GM23338 (cell line): ENCODE results near the gene FAM171A1. TPM values are rescaled to one million over a fixed set of nuclear protein-coding genes. Genes with fewer than 3 reads are reported as not detected.

Experiments used
- ATAC-seq: fragments of 200-7000 bp; cut with Tn5 transposase; 3 replicates; pipeline ENCODE4 v1.9.1; 2020
- DNase-seq: peaks from one replicate; pipeline ENCODE4 v3.0.0-alpha.2; 2015; ENCODE audit warnings: low spot score
- H2AFZ ChIP-seq: fragments of 200-600 bp; sonication (generic); 2 replicates; pipeline ENCODE4 v1.8.0; 2016; ENCODE audit warnings: antibody characterized with exemption, mild to moderate bottlenecking, moderate library complexity
- H3F3A ChIP-seq: fragments of 200-600 bp; sonication (generic); replicated peaks from 2 replicates; pipeline ENCODE4 v1.8.0; 2017; ENCODE audit warnings: antibody characterized with exemption, mixed run types, low read depth
- H3K27ac ChIP-seq: fragments of 200-600 bp; sonication (generic); 2 replicates; pipeline ENCODE4 v1.6.1; 2016; ENCODE audit warnings: low read depth
- H3K27me3 ChIP-seq: fragments of 200-600 bp; sonication (generic); 2 replicates; pipeline ENCODE4 v1.8.0; 2016; ENCODE audit warnings: mild to moderate bottlenecking, mixed run types, moderate library complexity; ENCODE audit not compliant: insufficient read depth
- H3K36me3 ChIP-seq: fragments of 200-600 bp; sonication (generic); 2 replicates; pipeline ENCODE4 v1.8.0; 2016; ENCODE audit warnings: mild to moderate bottlenecking; ENCODE audit not compliant: insufficient read depth
- H3K4me1 ChIP-seq: fragments of 200-600 bp; sonication (generic); 2 replicates; pipeline ENCODE4 v1.8.0; 2016; ENCODE audit warnings: mild to moderate bottlenecking, moderate library complexity; ENCODE audit not compliant: insufficient read depth
- H3K4me2 ChIP-seq: fragments of 200-600 bp; sonication (generic); 2 replicates; pipeline ENCODE4 v1.7.1; 2017; ENCODE audit warnings: mixed run types
- H3K4me3 ChIP-seq: fragments of 200-600 bp; sonication (generic); 2 replicates; pipeline ENCODE4 v1.6.1; 2016; ENCODE audit warnings: mixed run types
- H3K79me2 ChIP-seq: fragments of 200-600 bp; sonication (generic); replicated peaks from 2 replicates; pipeline ENCODE4 v1.8.0; 2017; ENCODE audit warnings: mild to moderate bottlenecking; ENCODE audit not compliant: insufficient read depth
- H3K9me2 ChIP-seq: fragments of 200-600 bp; sonication (generic); 2 replicates; pipeline ENCODE4 v1.8.0; 2017; ENCODE audit not compliant: insufficient read depth
- H4K20me1 ChIP-seq: fragments of 200-600 bp; sonication (generic); replicated peaks from 2 replicates; pipeline ENCODE4 v1.8.0; 2017; ENCODE audit warnings: mild to moderate bottlenecking; ENCODE audit not compliant: insufficient read depth
- H3K27ac Mint-ChIP-seq: 2 replicates; pipeline ENCODE4 v1.8.0; 2020; ENCODE audit warnings: inconsistent platforms, mild to moderate bottlenecking, moderate library complexity, mixed read lengths
- H3K27me3 Mint-ChIP-seq: 3 replicates; pipeline ENCODE4 v1.8.0; 2022; ENCODE audit warnings: low read depth, mild to moderate bottlenecking, moderate library complexity, mixed read lengths, inconsistent platforms; ENCODE audit not compliant: insufficient read depth, poor library complexity
- H3K36me3 Mint-ChIP-seq: 3 replicates; pipeline ENCODE4 v1.8.0; 2021; ENCODE audit warnings: low read depth, mild to moderate bottlenecking, inconsistent platforms, moderate library complexity, mixed read lengths
- H3K4me1 Mint-ChIP-seq: 3 replicates; pipeline ENCODE4 v1.8.0; 2020; ENCODE audit warnings: mild to moderate bottlenecking, inconsistent platforms, mixed read lengths
- H3K4me3 Mint-ChIP-seq: 3 replicates; pipeline ENCODE4 v1.8.0; 2021; ENCODE audit warnings: moderate library complexity, mild to moderate bottlenecking, inconsistent platforms, mixed read lengths
- H3K9me3 Mint-ChIP-seq: 3 replicates; pipeline ENCODE4 v1.8.0; 2020; ENCODE audit warnings: moderate library complexity, mild to moderate bottlenecking, inconsistent platforms, mixed read lengths
- CREB1 ChIP-seq: fragments of 250-450 bp; sonication (Bioruptor Pico); IDR thresholded peaks from 2 replicates; pipeline ENCODE4 v1.5.0; 2020; ENCODE audit warnings: low read depth, mild to moderate bottlenecking, moderate library complexity
- CTCF ChIP-seq, 2 experiments: fragments of 200-600 bp in 1 of 2; sonication (generic) in 1 of 2; conservative IDR thresholded peaks; 2 replicates each; pipeline versions ENCODE4 v1.5.1 to v1.6.1; 2016 to 2017; ENCODE audit warnings: antibody characterized with exemption in 2 of 2, low read depth in 2 of 2, mild to moderate bottlenecking in 2 of 2, moderate library complexity in 1 of 2
- ETS1 ChIP-seq: IDR thresholded peaks from 2 replicates; pipeline ENCODE4 v1.6.1; 2016; ENCODE audit warnings: antibody characterized with exemption
- EZH2 ChIP-seq: fragments of 200-600 bp; sonication (generic); IDR thresholded peaks from one replicate; pipeline ENCODE4 v1.8.0; 2017; ENCODE audit warnings: antibody characterized with exemption, mild to moderate bottlenecking, low read depth; ENCODE audit not compliant: unreplicated experiment
- EZH2phosphoT487 ChIP-seq: fragments of 200-600 bp; sonication (generic); IDR thresholded peaks from one replicate; pipeline ENCODE4 v1.8.1; 2018; ENCODE audit warnings: antibody characterized with exemption; ENCODE audit not compliant: unreplicated experiment
- JUNB ChIP-seq: IDR thresholded peaks from one replicate; pipeline ENCODE4 v1.6.1; 2016; ENCODE audit warnings: antibody characterized with exemption; ENCODE audit not compliant: unreplicated experiment
- NANOG ChIP-seq: IDR thresholded peaks from 2 replicates; pipeline ENCODE4 v1.6.1; 2016; ENCODE audit warnings: antibody characterized with exemption, borderline replicate concordance
- POLR2AphosphoS5 ChIP-seq: IDR thresholded peaks from 2 replicates; pipeline ENCODE4 v1.6.1; 2016; ENCODE audit warnings: antibody characterized with exemption, low read depth
- REST ChIP-seq: IDR thresholded peaks from one replicate; pipeline ENCODE4 v1.6.1; 2018; ENCODE audit warnings: antibody characterized with exemption; ENCODE audit not compliant: unreplicated experiment
- ZNF114 ChIP-seq: fragments of 250-450 bp; sonication (Bioruptor Pico); IDR thresholded peaks from 2 replicates; pipeline ENCODE4 v1.5.0; 2020; ENCODE audit warnings: mild to moderate bottlenecking, moderate library complexity
- ZNF331 ChIP-seq: fragments of 250-450 bp; sonication (Bioruptor Pico); IDR thresholded peaks from 2 replicates; pipeline ENCODE4 v1.5.0; 2020; ENCODE audit warnings: low read depth, mild to moderate bottlenecking, moderate library complexity
- polyA plus RNA-seq: library from polyadenylated mRNA; unstranded; fragments of >200 nt; fragmentation: Nextera tagmentation; extraction: Ambion mirVana; gene quantifications from 2 replicates; pipeline ENCODE4 v1.2.1, GENCODE V29; 2016
- total RNA-seq: library from RNA; depleted of rRNA; stranded (reverse); fragments of >200 nt; shearing (Covaris generic); gene quantifications from 2 replicates; pipeline ENCODE4 v1.2.3, GENCODE V29; 2014

Gene FAM171A1
- total and polyA plus RNA-seq, 2 experiments from 2014 or later, result 11.3 to 32.2 TPM

- Histone ChIP-seq H4K20me1 (no peaks in the 10 kb centered on the region), H3F3A (no peaks in the 10 kb centered on the region), H3K4me2 (no peak overlapping the region), H2AFZ (no peak overlapping the region), H3K27me3 (no peaks in the 10 kb centered on the region), H3K9me2 (no peaks in the 10 kb centered on the region), H3K4me3 (no peak overlapping the region), H3K4me1 (no peaks in the 10 kb centered on the region), H3K27ac (no peak overlapping the region), H3K36me3 (no peaks in the 10 kb centered on the region), H3K79me2 (no peaks in the 10 kb centered on the region)
- no peak for TF ChIP-seq ZNF331 (CRISPR knock-in tag)
- no peak for TF ChIP-seq ZNF114 (CRISPR knock-in tag)
- TF ChIP-seq EZH2phosphoT487, result no peak
- no peak for TF ChIP-seq NANOG
- no peak for TF ChIP-seq REST
- no peak for TF ChIP-seq POLR2AphosphoS5
- TF ChIP-seq CREB1 (CRISPR knock-in tag), result no peak
- no peak for TF ChIP-seq EZH2
- Mint-ChIP-seq H3K36me3 (peaks cover 7% of the 10 kb centered on the region; the same call in 2 of the 3 replicates), H3K4me1 (no peaks in the 10 kb centered on the region), H3K9me3 (peaks cover 3% of the 10 kb centered on the region; the same call in 1 of the 3 replicates), H3K4me3 (no peak overlapping the region), H3K27ac (no peak overlapping the region), H3K27me3 (peaks cover 4% of the 10 kb centered on the region)
- no peak for DNase-seq
- no peak for ATAC-seq
Measured at GRCh38 chr10:15230257-15230656, 140.8 kb downstream of the FAM171A1 start.

GRCh38 chr10:15229268-15229667, 141.8 kb downstream of the FAM171A1 start:
- ATAC-seq (no peak), DNase-seq (no peak)
- peaks cover 15% of the 10 kb centered on the region; the same call in 2 of the 3 replicates for H3K36me3 Mint-ChIP-seq
- peaks cover 6% of the 10 kb centered on the region for H3K27me3 Mint-ChIP-seq
- no peaks in the 10 kb centered on the region for H4K20me1 ChIP-seq
- H3K36me3 ChIP-seq, result no peaks in the 10 kb centered on the region
- no peak overlapping the region for H3K4me3 Mint-ChIP-seq
- peaks cover 3% of the 10 kb centered on the region; the same call in 1 of the 3 replicates for H3K9me3 Mint-ChIP-seq
- no peak overlapping the region for H3K27ac ChIP-seq
- no peaks in the 10 kb centered on the region for H3K4me1 ChIP-seq
- H2AFZ ChIP-seq, result no peak overlapping the region
- H3K4me3 ChIP-seq, result no peak overlapping the region
- no peaks in the 10 kb centered on the region for H3K79me2 ChIP-seq
- H3K9me2 ChIP-seq, result no peaks in the 10 kb centered on the region
- H3K27ac Mint-ChIP-seq, result no peak overlapping the region
- no peaks in the 10 kb centered on the region for H3K27me3 ChIP-seq
- H3K4me1 Mint-ChIP-seq, result no peaks in the 10 kb centered on the region
- no peaks in the 10 kb centered on the region for H3F3A ChIP-seq
- H3K4me2 ChIP-seq, result no peak overlapping the region
- TF ChIP-seq CTCF (conservative IDR thresholded peaks at IDR 0.05; ENCODE audit: low read depth in 2 of 2) (no peak), CREB1 (CRISPR knock-in tag) (no peak), ZNF331 (CRISPR knock-in tag) (no peak), REST (no peak), ETS1 (no peak), NANOG (no peak), EZH2phosphoT487 (no peak), ZNF114 (CRISPR knock-in tag) (no peak), JUNB (no peak)
